Panc1 (cell line): ENCODE results near the gene PROX1. TPM values are rescaled to one million over a fixed set of nuclear protein-coding genes. Genes with fewer than 3 reads are reported as not detected.

Source experiments
- ATAC-seq: fragments of 200-7000 bp; cut with Tn5 transposase; 2 replicates; pipeline ENCODE4 v1.9.1; 2020; ENCODE audit warnings: mild to moderate bottlenecking, moderate library complexity
- Bru-seq: library from RNA; stranded (reverse); fragments of 400-500 nt; gene quantifications from one replicate; lab custom pipeline; 2021; lab: Mats Ljungman, UMichigan
- BruChase-seq, 2 experiments: library from RNA; stranded (reverse); fragments of 400-500 nt; gene quantifications; one replicate each; lab custom pipeline; 2021; lab: Mats Ljungman, UMichigan
- BruUV-seq: library from RNA; stranded (reverse); fragments of 400-500 nt; replicated peaks from 2 replicates; lab custom pipeline; 2021; lab: Mats Ljungman, UMichigan
- CTCF ChIA-PET: fragments of 300-600 bp; sonication (Branson Sonifier 250); formaldehyde crosslinking; loops from one replicate; lab custom pipeline; 2022; ENCODE audit warnings: antibody characterized with exemption; lab: Charles Lee
- POLR2A ChIA-PET: fragments of 300-600 bp; sonication (Branson Sonifier 250); formaldehyde crosslinking; loops from one replicate; lab custom pipeline; 2022; ENCODE audit warnings: antibody characterized with exemption; lab: Charles Lee
- DNase-seq: peaks from one replicate; pipeline ENCODE4 v3.0.0-alpha.2; 2010; ENCODE audit warnings: low read depth, low spot score
- H3K27ac ChIP-seq: 2 replicates; pipeline ENCODE4 v1.5.1; 2011; ENCODE audit warnings: mild to moderate bottlenecking, low read length, inconsistent platforms
- H3K27me3 ChIP-seq: fragments of 200-500 bp; sonication (Bioruptor generic); 2 replicates; pipeline ENCODE4 v1.6.0; 2014; ENCODE audit warnings: low read length, inconsistent platforms; ENCODE audit not compliant: control insufficient read depth, insufficient read depth
- H3K36me3 ChIP-seq: fragments of 200-500 bp; sonication (Bioruptor generic); 2 replicates; pipeline ENCODE4 v1.5.1; 2014; ENCODE audit warnings: inconsistent platforms, mild to moderate bottlenecking, low read length, moderate library complexity; ENCODE audit not compliant: control insufficient read depth, insufficient read depth
- H3K4me1 ChIP-seq: 2 replicates; pipeline ENCODE4 v1.5.1; 2011; ENCODE audit warnings: inconsistent platforms, mild to moderate bottlenecking, low read length, moderate library complexity; ENCODE audit not compliant: control insufficient read depth, insufficient read depth
- H3K4me3 ChIP-seq, 2 experiments: 2 replicates each; pipeline ENCODE4 v1.5.1; 2011 to 2012; ENCODE audit warnings: low read depth in 2 of 2, low read length in 2 of 2, mild to moderate bottlenecking in 2 of 2, inconsistent platforms in 1 of 2, moderate library complexity in 1 of 2
- H3K9me3 ChIP-seq: fragments of 200-500 bp; sonication (Bioruptor generic); 2 replicates; pipeline ENCODE4 v1.5.1; 2014; ENCODE audit warnings: low read depth, mild to moderate bottlenecking, inconsistent platforms, low read length, moderate library complexity; ENCODE audit not compliant: control insufficient read depth, insufficient read depth
- POLR2AphosphoS5 ChIP-seq: IDR thresholded peaks from 2 replicates; pipeline ENCODE4 v1.6.1; 2012; ENCODE audit warnings: mild to moderate bottlenecking, low read depth, low read length, moderate library complexity
- SIN3A ChIP-seq: IDR thresholded peaks from 2 replicates; pipeline ENCODE4 v1.6.1; 2012; ENCODE audit warnings: low read depth, mild to moderate bottlenecking, low read length, moderate library complexity, borderline replicate concordance; ENCODE audit not compliant: insufficient read depth
- TCF7L2 ChIP-seq: IDR thresholded peaks from 2 replicates; pipeline ENCODE4 v1.6.1; 2011; ENCODE audit warnings: mild to moderate bottlenecking, low read depth, low read length, inconsistent platforms
- in situ Hi-C: cut with HindIII; loops from 2 replicates; pipeline ENCODE4 v1.10.0; 2016; ENCODE audit warnings: low sequenced_read_pairs, low pct_unique_long_range_greater_than_20kb
- intact Hi-C: fragments of 100-400 bp; cut with micrococcal nuclease; formaldehyde crosslinking; loops from one replicate; pipeline ENCODE4 v1.10.0; 2022; ENCODE audit not compliant: unreplicated experiment
- long read RNA-seq: library from polyadenylated mRNA; unstranded; transcript quantifications from one replicate; pipeline ENCODE4 v2.0.0, GENCODE V29; 2021; ENCODE audit not compliant: unreplicated experiment
- polyA plus RNA-seq: library from polyadenylated mRNA; unstranded; fragments of >200 nt; gene quantifications from one replicate; pipeline ENCODE4 v1.2.1, GENCODE V29; 2012; ENCODE audit warnings: missing spikeins; ENCODE audit not compliant: insufficient read length
- total RNA-seq: library from RNA; stranded (reverse); gene quantifications from one replicate; pipeline ENCODE4 v1.2.1, GENCODE V29; 2021; ENCODE audit not compliant: unreplicated experiment
- TF ChIP-seq, protein P1 (sequence below): fragments of 450-650 bp; IDR thresholded peaks from 2 replicates; pipeline ENCODE4 v1.5.1; 2017; ENCODE audit warnings: mild to moderate bottlenecking
- TF ChIP-seq, protein P2 (sequence below), 2 experiments: IDR thresholded peaks; 2 replicates each; pipeline ENCODE4 v1.6.1; 2011 to 2012; ENCODE audit warnings: low read depth in 2 of 2, control low read depth in 1 of 2, low read length in 1 of 2, mild to moderate bottlenecking in 1 of 2, moderate library complexity in 1 of 2; ENCODE audit not compliant: insufficient read depth in 1 of 2

The PROX1 gene, protein sequence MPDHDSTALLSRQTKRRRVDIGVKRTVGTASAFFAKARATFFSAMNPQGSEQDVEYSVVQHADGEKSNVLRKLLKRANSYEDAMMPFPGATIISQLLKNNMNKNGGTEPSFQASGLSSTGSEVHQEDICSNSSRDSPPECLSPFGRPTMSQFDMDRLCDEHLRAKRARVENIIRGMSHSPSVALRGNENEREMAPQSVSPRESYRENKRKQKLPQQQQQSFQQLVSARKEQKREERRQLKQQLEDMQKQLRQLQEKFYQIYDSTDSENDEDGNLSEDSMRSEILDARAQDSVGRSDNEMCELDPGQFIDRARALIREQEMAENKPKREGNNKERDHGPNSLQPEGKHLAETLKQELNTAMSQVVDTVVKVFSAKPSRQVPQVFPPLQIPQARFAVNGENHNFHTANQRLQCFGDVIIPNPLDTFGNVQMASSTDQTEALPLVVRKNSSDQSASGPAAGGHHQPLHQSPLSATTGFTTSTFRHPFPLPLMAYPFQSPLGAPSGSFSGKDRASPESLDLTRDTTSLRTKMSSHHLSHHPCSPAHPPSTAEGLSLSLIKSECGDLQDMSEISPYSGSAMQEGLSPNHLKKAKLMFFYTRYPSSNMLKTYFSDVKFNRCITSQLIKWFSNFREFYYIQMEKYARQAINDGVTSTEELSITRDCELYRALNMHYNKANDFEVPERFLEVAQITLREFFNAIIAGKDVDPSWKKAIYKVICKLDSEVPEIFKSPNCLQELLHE
- 0.13 TPM for total RNA-seq
- not detected for polyA plus RNA-seq
- percentile 16 among the genes with signal in this experiment for Bru-seq, nascent RNA
- BruChase-seq, experiment 1, labeled RNA remaining after a 2-hour chase: percentile 13 among the genes with signal in this experiment
- BruChase-seq, experiment 2, labeled RNA remaining after a 6-hour chase: percentile 17 among the genes with signal in this experiment
- long read RNA-seq: 0 reads

DNA sequence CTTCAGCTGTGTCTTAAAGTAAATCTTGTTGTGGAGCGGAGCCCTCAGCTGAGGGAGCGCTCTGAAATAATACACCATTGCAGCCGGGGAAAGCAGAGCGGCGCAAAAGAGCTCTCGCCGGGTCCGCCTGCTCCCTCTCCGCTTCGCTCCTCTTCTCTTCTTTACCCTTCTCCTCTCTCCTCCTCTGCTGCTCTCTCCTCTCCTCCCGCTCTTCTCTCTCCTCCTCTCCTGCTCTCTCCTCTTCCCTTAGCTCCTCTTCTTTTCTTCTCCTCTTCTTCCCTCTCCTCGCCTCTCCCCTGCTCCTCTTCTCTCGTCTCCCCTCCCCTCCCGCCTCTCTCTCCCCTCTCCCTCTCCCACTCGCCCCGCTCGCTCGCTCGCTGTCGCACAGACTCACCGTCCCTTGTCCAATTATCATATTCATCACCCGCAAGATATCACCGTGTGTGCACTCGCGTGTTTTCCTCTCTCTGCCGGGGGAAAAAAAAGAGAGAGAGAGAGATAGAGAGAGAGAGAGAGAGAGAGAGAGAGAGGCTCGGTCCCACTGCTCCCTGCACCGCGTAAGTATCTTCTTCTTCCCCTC lies at the start of gene PROX1:
Gene PROX1 (plus strand): TSS at position 47 of the 580 bp plus-strand sequence. CDS start 8,563 bp downstream, outside the sequence.
- peaks cover 46% of the 10 kb centered on the region for H3K27me3 ChIP-seq
- TF ChIP-seq TCF7L2 (no peak), SIN3A (no peak), POLR2AphosphoS5 (no peak)
- TF ChIP-seq, protein P1, sequence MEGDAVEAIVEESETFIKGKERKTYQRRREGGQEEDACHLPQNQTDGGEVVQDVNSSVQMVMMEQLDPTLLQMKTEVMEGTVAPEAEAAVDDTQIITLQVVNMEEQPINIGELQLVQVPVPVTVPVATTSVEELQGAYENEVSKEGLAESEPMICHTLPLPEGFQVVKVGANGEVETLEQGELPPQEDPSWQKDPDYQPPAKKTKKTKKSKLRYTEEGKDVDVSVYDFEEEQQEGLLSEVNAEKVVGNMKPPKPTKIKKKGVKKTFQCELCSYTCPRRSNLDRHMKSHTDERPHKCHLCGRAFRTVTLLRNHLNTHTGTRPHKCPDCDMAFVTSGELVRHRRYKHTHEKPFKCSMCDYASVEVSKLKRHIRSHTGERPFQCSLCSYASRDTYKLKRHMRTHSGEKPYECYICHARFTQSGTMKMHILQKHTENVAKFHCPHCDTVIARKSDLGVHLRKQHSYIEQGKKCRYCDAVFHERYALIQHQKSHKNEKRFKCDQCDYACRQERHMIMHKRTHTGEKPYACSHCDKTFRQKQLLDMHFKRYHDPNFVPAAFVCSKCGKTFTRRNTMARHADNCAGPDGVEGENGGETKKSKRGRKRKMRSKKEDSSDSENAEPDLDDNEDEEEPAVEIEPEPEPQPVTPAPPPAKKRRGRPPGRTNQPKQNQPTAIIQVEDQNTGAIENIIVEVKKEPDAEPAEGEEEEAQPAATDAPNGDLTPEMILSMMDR: no peak
- TF ChIP-seq, protein P2, sequence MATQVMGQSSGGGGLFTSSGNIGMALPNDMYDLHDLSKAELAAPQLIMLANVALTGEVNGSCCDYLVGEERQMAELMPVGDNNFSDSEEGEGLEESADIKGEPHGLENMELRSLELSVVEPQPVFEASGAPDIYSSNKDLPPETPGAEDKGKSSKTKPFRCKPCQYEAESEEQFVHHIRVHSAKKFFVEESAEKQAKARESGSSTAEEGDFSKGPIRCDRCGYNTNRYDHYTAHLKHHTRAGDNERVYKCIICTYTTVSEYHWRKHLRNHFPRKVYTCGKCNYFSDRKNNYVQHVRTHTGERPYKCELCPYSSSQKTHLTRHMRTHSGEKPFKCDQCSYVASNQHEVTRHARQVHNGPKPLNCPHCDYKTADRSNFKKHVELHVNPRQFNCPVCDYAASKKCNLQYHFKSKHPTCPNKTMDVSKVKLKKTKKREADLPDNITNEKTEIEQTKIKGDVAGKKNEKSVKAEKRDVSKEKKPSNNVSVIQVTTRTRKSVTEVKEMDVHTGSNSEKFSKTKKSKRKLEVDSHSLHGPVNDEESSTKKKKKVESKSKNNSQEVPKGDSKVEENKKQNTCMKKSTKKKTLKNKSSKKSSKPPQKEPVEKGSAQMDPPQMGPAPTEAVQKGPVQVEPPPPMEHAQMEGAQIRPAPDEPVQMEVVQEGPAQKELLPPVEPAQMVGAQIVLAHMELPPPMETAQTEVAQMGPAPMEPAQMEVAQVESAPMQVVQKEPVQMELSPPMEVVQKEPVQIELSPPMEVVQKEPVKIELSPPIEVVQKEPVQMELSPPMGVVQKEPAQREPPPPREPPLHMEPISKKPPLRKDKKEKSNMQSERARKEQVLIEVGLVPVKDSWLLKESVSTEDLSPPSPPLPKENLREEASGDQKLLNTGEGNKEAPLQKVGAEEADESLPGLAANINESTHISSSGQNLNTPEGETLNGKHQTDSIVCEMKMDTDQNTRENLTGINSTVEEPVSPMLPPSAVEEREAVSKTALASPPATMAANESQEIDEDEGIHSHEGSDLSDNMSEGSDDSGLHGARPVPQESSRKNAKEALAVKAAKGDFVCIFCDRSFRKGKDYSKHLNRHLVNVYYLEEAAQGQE (IDR thresholded peaks at IDR 0.05; ENCODE audit: insufficient read depth in 1 of 2, low read depth in 2 of 2, low read length in 1 of 2): no peak
- no TSS peak for BruUV-seq
- no peaks in the 10 kb centered on the region for H3K9me3 ChIP-seq
- H3K4me1 ChIP-seq: peaks cover 8% of the 10 kb centered on the region
- CTCF ChIA-PET: no interaction called here
- no peaks in the 10 kb centered on the region for H3K36me3 ChIP-seq
- ATAC-seq (peak; percentile 43), DNase-seq (no peak)
- H3K4me3 ChIP-seq: peak within 1 kb of the TSS; percentile 42 to 80
- in situ Hi-C loops (no loop called here), intact Hi-C loops (no loop called here)
- POLR2A ChIA-PET: no interaction called here
- no peak within 1 kb of the TSS for H3K27ac ChIP-seq

DNA sequence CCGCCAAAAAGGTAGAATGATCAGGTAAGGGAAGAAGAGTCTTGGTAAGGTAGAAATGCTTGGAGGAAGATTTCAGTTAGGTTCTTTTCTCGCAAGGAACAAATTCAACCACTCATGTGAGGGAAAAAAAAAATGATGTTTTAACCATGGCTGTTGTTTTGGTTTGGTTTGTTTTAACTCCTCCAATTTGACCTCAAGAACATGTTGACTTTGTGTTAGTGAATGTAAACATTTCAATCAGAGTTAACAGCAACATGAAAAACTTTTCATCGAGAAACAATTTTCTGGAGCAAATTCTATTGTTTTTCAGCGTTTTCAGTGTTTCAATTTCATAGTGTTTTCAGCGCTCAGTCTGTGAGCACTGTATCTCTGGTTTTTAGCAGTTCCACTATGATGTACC lies 49.0 kb upstream of the PROX1 start:
- Histone ChIP-seq H3K27me3 (no peaks in the 10 kb centered on the region), H3K9me3 (no peaks in the 10 kb centered on the region), H3K4me1 (no peaks in the 10 kb centered on the region), H3K27ac (no peak overlapping the region), H3K4me3 (no peak overlapping the region), H3K36me3 (no peaks in the 10 kb centered on the region)
- ChIA-PET POLR2A (no interaction called here), CTCF (no interaction called here)
- intact Hi-C loops: no loop called here
- DNase-seq (no peak), ATAC-seq (no peak)
- TF ChIP-seq TCF7L2: no peak
- TF ChIP-seq, protein P2 (IDR thresholded peaks at IDR 0.05; ENCODE audit: insufficient read depth in 1 of 2, low read depth in 2 of 2, low read length in 1 of 2): no peak
- no peak for TF ChIP-seq SIN3A
- TF ChIP-seq, protein P1: no peak
- TF ChIP-seq POLR2AphosphoS5: no peak
- in situ Hi-C loops: no loop called here
- BruUV-seq: no TSS peak
